Activated CD8-positive, alpha-beta memory T cell treated with anti-CD3 and anti-CD28 coated beads for 48 hours (primary cell): ENCODE measurements around the gene MACROD2.

Experiments used
- DNase-seq, 3 experiments: peaks; one replicate each; pipeline ENCODE4 v3.0.0-alpha.2; 2020; ENCODE audit warnings: low read depth in 2 of 3, low spot score in 2 of 3

The MACROD2 gene

GRCh38 chr20:15297059-15297875 is 1302.0 kb downstream of the MACROD2 start:
- no peak for DNase-seq

- no peak for DNase-seq
These were observed 1306.8 kb downstream of the MACROD2 start for GRCh38 chr20:15302075-15302474.

DNA sequence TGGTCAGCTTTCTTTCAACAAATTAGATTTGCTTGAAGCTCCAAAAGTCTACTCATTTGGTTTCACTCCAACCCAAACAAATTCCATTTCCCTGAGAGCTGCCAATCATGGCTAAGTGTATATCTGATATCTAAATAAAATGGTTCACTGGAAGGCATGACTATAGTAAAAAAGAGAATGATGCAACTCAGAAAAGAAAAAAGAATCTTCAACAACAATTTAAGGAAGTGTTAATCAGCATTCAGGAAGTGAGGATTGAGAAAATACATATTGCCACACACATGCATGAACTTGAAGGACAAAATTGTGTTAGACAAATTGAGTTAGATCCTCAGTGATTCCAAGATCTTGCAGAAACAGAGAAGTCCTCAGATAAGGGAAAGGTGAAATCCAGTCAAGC is 1315.0 kb downstream of the MACROD2 start:
- DNase-seq = no peak

DNA sequence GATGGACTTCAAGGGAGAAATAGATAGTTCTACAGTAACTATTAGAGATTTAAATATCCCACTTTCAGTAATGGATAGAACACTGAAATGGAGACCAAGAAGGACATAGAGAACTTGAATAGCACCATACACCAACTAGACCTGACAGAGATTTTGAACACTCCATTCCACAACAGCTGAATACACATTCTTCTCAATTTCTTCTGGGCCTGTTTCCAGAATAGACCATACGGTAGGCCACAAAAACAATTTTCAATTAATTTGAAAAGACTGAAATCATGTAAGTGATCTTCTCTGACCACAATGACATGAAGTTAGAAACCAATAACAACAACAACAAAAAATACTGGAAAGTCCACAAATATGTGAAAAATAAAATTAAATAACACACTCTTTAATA is 1321.2 kb downstream of the MACROD2 start:
- DNase-seq = no peak

GRCh38 chr20:15317546-15318232 is 1322.4 kb downstream of the MACROD2 start:
- DNase-seq = no peak

- DNase-seq = no peak
These were observed 1323.4 kb downstream of the MACROD2 start for GRCh38 chr20:15318682-15319081.

DNA sequence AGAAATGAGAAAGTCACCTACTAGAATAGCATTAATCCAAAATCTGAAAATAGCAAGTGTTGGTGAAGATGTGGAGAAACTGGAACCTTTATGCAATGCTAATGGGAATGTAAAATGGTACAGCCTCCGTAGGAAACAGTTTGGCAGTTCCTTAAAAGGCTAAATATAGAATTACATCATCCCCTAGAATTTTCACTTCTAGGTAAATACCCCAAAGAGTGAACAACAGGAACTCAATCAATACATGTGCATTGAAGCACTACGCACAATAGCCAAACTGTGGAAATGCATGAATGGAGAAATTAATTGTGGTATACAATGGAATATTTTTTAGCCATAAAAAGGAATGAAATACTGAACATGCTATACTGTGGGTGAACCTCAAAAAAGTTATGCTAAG is 1324.1 kb downstream of the MACROD2 start:
- no peak for DNase-seq

GRCh38 chr20:15320941-15321340 is 1325.6 kb downstream of the MACROD2 start:
- DNase-seq = no peak

- no peak for DNase-seq
These were observed 1331.8 kb downstream of the MACROD2 start for GRCh38 chr20:15327123-15327522.

DNA sequence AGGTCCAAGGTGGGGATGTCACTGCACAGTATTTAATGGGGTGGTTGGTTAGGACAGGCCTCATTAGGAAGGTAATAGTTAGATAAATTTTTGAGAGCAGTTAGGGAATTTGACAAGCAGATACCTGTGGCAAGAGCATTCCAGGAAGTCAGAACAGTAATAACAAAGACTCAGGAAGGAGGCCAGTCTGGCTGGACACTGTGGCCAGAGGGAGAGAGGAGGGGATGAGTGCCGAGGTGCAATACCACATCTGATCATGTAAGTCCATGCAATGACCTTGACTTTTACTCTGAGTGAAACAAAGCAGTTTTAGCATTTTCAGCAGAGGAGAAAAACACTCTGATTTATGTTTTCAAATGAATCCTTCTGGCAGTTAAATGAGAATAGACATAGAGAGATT is 1332.8 kb downstream of the MACROD2 start:
- DNase-seq = no peak

GRCh38 chr20:15332711-15333160 is 1337.4 kb downstream of the MACROD2 start:
- no peak for DNase-seq

DNA sequence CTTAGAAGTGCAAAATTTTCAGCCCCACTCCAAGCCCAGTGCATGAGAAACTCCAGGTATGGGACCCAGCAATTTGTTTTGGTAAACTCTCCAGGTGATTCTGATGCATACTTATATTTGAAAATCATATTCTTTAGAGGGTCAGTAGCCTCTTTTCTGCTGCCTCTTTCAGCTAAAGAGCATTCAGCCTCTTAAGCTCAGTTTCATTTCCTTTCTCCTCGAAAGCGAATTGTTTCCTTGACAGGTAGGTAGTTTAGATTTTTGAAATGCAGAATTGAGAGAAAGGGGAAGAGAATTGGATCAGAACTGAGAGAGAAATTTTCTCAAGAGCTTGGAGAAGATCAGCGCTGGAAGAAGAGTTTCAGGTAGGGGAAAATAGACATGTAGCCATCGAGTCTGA is 1337.9 kb downstream of the MACROD2 start:
- no peak for DNase-seq

DNA sequence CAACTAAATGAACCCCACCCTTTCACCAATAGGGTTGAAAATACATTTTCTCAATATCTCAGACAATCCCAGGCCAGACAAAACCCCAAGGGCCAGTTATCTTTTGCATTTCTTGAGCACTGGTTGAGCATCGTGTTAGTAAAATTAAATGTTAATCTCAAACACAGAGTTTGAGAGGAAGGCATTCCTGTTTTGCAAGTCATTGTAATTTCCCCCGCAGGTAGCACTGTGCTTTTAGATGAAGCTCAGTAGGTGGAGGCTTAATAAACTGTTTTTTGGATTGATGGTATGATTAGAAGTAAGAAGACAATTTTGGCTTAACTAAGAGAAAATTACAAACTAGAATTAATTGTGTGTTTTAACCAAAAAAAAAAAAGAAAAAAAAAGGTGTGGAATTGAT is 1340.7 kb downstream of the MACROD2 start:
- DNase-seq = no peak

GRCh38 chr20:15336536-15336935 is 1341.2 kb downstream of the MACROD2 start:
- no peak for DNase-seq

- no peak for DNase-seq
These were observed 1343.9 kb downstream of the MACROD2 start for GRCh38 chr20:15339264-15339663.

- no peak for DNase-seq
These were observed 1347.7 kb downstream of the MACROD2 start for GRCh38 chr20:15342991-15343523.

DNA sequence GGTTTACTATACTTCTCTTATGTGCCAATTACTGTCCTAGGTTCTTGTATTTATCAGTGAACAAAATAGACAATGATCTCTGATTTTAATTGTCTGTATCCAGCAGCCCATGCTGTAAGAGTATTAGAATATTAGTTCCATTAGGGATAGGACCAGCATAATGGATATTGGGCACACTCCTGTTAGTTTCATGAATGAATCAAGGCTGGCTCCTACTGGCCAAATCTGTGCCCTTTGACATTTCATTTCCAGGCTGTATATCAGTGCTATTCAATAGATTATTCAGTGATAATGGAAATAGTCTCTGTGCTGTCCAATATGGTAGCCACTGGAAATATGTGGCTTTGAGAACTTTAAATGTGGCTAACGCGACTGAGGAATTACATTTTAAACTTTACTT is 1350.0 kb downstream of the MACROD2 start:
- DNase-seq = no peak

- DNase-seq = no peak
These were observed 1351.5 kb downstream of the MACROD2 start for GRCh38 chr20:15346657-15347280.

GRCh38 chr20:15359056-15359455 is 1363.7 kb downstream of the MACROD2 start:
- no peak for DNase-seq

- DNase-seq = no peak
These were observed 1367.5 kb downstream of the MACROD2 start for GRCh38 chr20:15362849-15363248.

DNA sequence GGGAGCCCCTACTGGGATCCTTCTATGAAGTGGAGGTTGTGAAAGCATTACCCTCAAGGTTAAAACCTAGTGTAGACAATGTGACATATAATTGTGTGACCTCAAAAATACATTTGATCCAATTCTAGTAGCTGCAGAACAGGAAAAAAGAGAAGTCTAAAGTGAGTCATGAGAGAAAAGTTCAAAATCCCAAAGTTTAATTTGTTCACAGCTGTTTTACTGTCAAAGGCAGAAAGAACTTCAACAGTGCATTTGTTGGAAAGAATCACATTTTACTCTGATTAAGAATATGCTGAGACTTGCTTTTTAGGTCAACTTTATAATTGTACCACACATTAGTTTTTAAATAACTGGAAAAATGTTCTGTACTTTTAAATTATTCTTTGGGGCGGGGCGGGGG is 1369.5 kb downstream of the MACROD2 start:
- DNase-seq = no peak

DNA sequence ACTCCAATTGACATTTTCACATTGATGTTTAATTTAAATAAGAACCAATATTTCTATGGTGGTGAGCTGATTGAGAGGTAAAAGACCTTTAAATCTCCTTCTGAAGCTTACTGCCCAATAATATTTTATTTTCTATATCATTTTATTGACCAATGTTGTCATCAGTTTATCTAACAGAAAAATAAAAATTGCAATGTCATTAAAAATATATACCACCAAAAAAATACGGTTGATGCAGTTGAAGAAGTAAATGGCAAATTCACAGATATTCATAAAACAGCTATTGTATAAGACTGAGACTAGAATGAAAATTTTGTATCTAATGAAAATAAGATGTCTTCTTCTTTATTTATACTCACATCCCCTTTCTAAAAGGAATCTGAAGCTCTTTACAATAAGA is 1375.1 kb downstream of the MACROD2 start:
- no peak for DNase-seq
